H1 (cell line): ENCODE measurements around the gene RIPOR3. TPM values are rescaled to one million over a fixed set of nuclear protein-coding genes. Genes with fewer than 3 reads are reported as not detected.

ENCODE experiments used
- BACH1 ChIP-seq: IDR thresholded peaks from 2 replicates; pipeline ENCODE4 v1.6.1; 2012; ENCODE audit warnings: low read length, improper control_type of control experiment
- CTBP2 ChIP-seq: IDR thresholded peaks from 2 replicates; pipeline ENCODE4 v1.7.0; 2011; ENCODE audit warnings: borderline replicate concordance, mild to moderate bottlenecking, moderate library complexity, mixed read lengths, low read length; ENCODE audit not compliant: insufficient read depth, insufficient read length
- GABPA ChIP-seq: IDR thresholded peaks from 2 replicates; pipeline ENCODE4 v1.6.1; 2011; ENCODE audit warnings: mild to moderate bottlenecking, low read length, moderate library complexity, borderline replicate concordance; ENCODE audit not compliant: insufficient read depth
- KDM4A ChIP-seq: IDR thresholded peaks from one replicate; pipeline ENCODE4 v1.7.1; 2012; ENCODE audit warnings: low read depth, mild to moderate bottlenecking, moderate library complexity, low read length, inconsistent platforms; ENCODE audit not compliant: severe bottlenecking
- RXRA ChIP-seq: IDR thresholded peaks from 2 replicates; pipeline ENCODE4 v1.6.1; 2011; ENCODE audit warnings: low read depth, mild to moderate bottlenecking, low read length, moderate library complexity; ENCODE audit not compliant: insufficient read depth
- polyA plus RNA-seq, 7 experiments: library from polyadenylated mRNA; depleted of rRNA in 3 of 7; stranded (reverse) in 5 of 7; unstranded in 2 of 7; fragments of >200 nt in 5 of 7; fragments of 200-250 nt in 2 of 7; gene quantifications; 1 replicate in 5 of 7; 2 replicates in 1 of 7; 4 replicates in 1 of 7; pipeline versions ENCODE4 v1.2.1 to v1.2.3, GENCODE V29; 2011 to 2013; ENCODE audit warnings: missing spikeins in 2 of 7, mixed read lengths in 2 of 7
- total RNA-seq: library from RNA; stranded (reverse); fragmentation: NEBNext Ultra II Directional; extraction: Animal tissue kit (Norgen Biotek cat#: 25700); gene quantifications from 2 replicates; pipeline ENCODE4 v1.2.1, GENCODE V29; 2021
- TF ChIP-seq, protein P1 (sequence below): fragments of 300-600 bp; sonication (generic); IDR thresholded peaks from 2 replicates; pipeline ENCODE4 v1.7.1; 2012; ENCODE audit warnings: low read length, moderate library complexity, mild to moderate bottlenecking, inconsistent platforms; ENCODE audit not compliant: insufficient replicate concordance
- TF ChIP-seq, protein P2 (sequence below): IDR thresholded peaks from 2 replicates; pipeline ENCODE4 v1.6.1; 2011; ENCODE audit warnings: low read depth, mild to moderate bottlenecking, low read length; ENCODE audit not compliant: insufficient read depth
- TF ChIP-seq, protein P3 (sequence below): IDR thresholded peaks from 2 replicates; pipeline ENCODE4 v1.6.1; 2012; ENCODE audit warnings: inconsistent platforms

RIPOR3 gene
- total and polyA plus RNA-seq, 2 of the 8 experiments (the other 6 are each of a cell fraction or from before 2014, with no cell fraction given): 3.6 to 4.5 TPM

DNA sequence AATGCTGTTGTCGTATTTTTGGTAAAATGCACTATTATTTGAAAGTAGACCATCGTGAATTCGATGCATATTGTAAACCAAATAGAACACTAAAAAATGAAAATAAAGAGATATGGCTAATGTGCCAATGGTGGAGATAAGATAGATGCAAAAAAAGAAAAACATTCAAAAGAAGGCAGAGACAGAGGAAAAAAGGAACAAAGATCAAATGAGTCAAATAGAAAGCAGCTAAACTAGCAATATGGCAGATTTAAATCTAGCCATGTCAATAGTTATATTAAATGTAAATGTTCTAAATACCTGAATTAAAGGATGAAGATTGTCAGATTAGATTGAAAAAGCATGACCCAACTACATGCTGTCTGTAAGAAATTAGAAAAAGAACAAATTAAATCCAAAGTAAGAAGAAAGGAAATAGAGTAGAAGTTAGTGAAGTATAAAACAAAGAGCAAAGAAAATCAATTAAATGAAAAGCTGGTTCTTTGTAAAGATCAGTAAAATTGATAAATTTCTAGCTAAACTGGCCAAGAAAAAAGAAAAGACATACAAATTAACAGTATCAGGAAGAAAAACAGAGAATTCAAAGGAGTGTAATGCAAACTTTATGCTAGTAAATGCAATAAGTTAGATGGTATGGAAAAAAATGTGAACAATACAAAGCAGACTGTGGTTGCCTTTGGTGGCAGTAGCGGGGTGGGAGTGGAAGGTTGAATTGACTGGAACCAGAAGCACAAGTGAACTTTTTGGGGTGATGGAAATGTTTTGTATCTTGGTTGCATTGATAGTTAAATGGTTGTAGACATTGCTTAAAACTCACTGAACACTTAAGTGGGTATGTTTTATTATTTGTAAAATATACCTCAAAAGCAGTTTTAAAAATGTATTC is 136.4 kb downstream of the RIPOR3 start (continued):
- TF ChIP-seq, protein P1, sequence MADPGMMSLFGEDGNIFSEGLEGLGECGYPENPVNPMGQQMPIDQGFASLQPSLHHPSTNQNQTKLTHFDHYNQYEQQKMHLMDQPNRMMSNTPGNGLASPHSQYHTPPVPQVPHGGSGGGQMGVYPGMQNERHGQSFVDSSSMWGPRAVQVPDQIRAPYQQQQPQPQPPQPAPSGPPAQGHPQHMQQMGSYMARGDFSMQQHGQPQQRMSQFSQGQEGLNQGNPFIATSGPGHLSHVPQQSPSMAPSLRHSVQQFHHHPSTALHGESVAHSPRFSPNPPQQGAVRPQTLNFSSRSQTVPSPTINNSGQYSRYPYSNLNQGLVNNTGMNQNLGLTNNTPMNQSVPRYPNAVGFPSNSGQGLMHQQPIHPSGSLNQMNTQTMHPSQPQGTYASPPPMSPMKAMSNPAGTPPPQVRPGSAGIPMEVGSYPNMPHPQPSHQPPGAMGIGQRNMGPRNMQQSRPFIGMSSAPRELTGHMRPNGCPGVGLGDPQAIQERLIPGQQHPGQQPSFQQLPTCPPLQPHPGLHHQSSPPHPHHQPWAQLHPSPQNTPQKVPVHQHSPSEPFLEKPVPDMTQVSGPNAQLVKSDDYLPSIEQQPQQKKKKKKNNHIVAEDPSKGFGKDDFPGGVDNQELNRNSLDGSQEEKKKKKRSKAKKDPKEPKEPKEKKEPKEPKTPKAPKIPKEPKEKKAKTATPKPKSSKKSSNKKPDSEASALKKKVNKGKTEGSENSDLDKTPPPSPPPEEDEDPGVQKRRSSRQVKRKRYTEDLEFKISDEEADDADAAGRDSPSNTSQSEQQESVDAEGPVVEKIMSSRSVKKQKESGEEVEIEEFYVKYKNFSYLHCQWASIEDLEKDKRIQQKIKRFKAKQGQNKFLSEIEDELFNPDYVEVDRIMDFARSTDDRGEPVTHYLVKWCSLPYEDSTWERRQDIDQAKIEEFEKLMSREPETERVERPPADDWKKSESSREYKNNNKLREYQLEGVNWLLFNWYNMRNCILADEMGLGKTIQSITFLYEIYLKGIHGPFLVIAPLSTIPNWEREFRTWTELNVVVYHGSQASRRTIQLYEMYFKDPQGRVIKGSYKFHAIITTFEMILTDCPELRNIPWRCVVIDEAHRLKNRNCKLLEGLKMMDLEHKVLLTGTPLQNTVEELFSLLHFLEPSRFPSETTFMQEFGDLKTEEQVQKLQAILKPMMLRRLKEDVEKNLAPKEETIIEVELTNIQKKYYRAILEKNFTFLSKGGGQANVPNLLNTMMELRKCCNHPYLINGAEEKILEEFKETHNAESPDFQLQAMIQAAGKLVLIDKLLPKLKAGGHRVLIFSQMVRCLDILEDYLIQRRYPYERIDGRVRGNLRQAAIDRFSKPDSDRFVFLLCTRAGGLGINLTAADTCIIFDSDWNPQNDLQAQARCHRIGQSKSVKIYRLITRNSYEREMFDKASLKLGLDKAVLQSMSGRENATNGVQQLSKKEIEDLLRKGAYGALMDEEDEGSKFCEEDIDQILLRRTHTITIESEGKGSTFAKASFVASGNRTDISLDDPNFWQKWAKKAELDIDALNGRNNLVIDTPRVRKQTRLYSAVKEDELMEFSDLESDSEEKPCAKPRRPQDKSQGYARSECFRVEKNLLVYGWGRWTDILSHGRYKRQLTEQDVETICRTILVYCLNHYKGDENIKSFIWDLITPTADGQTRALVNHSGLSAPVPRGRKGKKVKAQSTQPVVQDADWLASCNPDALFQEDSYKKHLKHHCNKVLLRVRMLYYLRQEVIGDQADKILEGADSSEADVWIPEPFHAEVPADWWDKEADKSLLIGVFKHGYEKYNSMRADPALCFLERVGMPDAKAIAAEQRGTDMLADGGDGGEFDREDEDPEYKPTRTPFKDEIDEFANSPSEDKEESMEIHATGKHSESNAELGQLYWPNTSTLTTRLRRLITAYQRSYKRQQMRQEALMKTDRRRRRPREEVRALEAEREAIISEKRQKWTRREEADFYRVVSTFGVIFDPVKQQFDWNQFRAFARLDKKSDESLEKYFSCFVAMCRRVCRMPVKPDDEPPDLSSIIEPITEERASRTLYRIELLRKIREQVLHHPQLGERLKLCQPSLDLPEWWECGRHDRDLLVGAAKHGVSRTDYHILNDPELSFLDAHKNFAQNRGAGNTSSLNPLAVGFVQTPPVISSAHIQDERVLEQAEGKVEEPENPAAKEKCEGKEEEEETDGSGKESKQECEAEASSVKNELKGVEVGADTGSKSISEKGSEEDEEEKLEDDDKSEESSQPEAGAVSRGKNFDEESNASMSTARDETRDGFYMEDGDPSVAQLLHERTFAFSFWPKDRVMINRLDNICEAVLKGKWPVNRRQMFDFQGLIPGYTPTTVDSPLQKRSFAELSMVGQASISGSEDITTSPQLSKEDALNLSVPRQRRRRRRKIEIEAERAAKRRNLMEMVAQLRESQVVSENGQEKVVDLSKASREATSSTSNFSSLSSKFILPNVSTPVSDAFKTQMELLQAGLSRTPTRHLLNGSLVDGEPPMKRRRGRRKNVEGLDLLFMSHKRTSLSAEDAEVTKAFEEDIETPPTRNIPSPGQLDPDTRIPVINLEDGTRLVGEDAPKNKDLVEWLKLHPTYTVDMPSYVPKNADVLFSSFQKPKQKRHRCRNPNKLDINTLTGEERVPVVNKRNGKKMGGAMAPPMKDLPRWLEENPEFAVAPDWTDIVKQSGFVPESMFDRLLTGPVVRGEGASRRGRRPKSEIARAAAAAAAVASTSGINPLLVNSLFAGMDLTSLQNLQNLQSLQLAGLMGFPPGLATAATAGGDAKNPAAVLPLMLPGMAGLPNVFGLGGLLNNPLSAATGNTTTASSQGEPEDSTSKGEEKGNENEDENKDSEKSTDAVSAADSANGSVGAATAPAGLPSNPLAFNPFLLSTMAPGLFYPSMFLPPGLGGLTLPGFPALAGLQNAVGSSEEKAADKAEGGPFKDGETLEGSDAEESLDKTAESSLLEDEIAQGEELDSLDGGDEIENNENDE: no peak
- TF ChIP-seq, protein P2, sequence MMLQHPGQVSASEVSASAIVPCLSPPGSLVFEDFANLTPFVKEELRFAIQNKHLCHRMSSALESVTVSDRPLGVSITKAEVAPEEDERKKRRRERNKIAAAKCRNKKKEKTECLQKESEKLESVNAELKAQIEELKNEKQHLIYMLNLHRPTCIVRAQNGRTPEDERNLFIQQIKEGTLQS: no peak
- TF ChIP-seq, protein P3, sequence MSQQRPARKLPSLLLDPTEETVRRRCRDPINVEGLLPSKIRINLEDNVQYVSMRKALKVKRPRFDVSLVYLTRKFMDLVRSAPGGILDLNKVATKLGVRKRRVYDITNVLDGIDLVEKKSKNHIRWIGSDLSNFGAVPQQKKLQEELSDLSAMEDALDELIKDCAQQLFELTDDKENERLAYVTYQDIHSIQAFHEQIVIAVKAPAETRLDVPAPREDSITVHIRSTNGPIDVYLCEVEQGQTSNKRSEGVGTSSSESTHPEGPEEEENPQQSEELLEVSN: no peak
- TF ChIP-seq GABPA: no peak
- no peak for TF ChIP-seq CTBP2
- TF ChIP-seq KDM4A: no peak
- TF ChIP-seq BACH1: no peak
- TF ChIP-seq RXRA: no peak
